ENCODE data around the gene KL.

Gene KL

DNA sequence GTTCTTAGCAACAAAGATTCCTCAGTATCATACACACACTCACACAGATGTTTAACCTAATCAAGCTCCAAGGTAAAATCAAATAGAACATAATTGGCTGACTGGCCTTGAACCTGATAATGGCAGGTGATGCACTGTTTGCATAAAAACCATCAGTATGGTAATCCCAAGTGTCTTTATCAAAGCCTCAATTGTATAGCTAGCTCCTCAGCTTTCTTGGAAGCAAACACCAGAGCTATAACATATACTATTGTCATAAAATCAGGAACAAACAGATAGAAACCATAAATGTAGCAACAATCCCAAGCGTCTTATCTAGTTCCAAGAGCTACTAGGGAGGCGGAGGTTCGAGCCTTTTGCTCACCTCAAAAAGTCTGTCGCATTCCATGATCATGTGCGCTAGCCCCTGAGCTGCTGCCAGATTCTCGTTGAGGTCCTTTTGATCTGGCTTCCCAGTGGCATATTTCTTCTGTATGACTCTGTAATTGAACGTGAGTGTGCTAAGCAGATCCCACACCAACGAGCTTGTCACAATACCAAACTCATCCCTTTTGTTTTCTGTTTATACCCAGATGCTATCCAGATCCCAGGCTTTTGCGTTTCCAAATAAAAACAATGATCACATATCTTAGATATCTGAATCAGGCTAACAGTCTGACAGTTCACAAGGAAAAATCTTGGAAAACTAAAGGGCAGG, 95.3 kb downstream of the KL start:
- no peak for DNase-seq (ENCODE audit: low spot score)

DNA sequence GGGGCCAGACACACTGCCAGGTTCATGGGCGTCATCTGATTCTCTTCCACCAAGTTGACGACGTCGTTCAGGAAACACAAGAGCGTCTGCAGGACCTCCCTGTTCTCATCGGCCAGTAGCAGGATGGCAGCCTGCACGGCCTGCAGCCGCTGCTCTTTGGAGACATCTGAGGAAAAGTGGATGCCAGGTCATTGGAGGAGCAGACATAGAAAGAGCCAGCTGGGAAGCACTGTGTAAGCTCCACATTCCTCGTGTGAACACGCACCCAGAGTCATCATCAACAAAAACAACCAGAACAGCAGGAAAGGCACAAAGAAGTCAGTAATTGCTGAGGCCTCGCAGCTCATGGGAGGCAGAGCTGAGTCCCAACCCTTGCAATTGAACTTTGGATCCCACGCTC, 96.5 kb downstream of the KL start:
- no peak for DNase-seq (ENCODE audit: low spot score)

DNA sequence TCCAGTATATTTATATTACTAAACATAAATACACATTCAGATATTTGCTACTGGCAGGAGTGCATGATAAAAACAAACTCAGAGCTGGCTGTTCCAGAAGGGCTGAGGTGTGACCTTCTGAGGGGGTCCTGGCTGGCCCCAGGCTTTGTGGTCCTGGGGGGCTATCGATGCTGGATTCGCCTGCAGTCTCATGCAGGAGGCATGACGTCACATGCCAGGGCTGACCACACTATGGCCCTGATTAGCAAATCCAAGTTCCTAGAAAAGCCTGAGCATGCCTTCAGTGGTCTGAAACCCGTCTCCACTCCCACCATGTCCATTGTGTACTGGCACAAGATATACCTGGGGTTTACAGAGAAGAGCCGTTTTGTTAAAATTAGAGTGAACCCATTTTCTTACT, 97.9 kb downstream of the KL start:
- DNase-seq (ENCODE audit: low spot score): no peak

DNA sequence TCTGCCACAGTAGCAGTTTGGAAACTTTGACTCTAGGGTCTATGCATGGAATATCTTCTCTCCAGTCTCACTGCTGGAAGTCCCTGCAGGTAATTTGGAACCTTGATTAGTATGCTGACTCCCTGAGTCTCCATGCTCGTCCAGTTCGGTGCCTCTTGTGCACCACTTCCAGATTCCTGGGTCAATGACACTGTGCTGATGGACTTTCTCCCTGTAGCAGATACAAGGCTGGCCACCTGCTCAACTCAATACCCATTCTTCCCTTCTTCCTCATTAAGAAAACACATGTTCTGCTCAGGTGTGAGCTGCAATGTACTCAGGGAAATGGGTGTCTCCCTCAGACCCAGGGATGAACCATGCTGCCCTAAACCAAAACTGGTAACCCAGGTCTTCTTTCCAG, 99.1 kb downstream of the KL start:
- no peak for DNase-seq (ENCODE audit: low spot score)
